Fibroblast of lung (primary cell): ENCODE data around the gene L2HGDH.

Experiments
- EZH2 ChIP-seq: IDR thresholded peaks from 2 replicates; pipeline ENCODE4 v1.5.1; 2012; ENCODE audit warnings: low read length, control low read depth, mild to moderate bottlenecking; ENCODE audit errors: missing control alignments
- TF ChIP-seq, protein P1 (sequence below), 2 donors: IDR thresholded peaks in 1 of 2; conservative IDR thresholded peaks in 1 of 2; 1 replicate in 1 of 2; 2 replicates in 1 of 2; pipeline ENCODE4 v1.5.1; 2011 to 2012; ENCODE audit warnings: low read length in 2 of 2, control low read depth in 1 of 2, inconsistent platforms in 1 of 2, low read depth in 1 of 2, mild to moderate bottlenecking in 1 of 2

DNA sequence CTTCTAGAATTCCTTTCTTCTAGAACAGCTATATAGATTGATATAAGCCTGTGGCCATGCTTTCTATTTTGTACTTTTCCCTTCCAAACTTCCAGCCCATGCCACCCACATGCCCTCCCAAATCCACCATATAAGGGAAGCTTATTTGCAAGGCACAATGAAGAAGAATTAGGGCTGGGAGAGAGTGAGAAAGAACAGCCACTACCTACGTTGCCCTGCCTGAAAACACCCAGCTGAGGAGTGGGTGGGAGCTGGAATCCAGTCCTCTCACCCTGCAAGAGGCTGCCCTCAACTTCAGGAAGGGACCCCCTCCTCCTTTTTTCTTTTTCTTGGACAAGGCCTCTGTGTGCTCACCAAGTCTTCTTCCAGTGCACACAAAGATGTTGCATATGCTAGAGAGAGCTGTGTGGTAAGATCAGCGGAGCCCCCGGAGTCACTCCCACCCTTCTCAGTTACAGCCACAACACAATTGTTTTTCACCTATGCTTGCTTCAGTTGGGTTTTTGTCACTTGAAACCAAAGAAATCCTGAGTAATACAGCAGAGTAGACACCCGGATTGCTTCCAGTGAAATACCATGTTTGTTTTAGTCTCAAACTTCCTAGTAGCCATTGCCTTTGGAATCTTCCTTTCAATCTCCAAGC is 45.8 kb upstream of the L2HGDH start:
- TF ChIP-seq, protein P1, sequence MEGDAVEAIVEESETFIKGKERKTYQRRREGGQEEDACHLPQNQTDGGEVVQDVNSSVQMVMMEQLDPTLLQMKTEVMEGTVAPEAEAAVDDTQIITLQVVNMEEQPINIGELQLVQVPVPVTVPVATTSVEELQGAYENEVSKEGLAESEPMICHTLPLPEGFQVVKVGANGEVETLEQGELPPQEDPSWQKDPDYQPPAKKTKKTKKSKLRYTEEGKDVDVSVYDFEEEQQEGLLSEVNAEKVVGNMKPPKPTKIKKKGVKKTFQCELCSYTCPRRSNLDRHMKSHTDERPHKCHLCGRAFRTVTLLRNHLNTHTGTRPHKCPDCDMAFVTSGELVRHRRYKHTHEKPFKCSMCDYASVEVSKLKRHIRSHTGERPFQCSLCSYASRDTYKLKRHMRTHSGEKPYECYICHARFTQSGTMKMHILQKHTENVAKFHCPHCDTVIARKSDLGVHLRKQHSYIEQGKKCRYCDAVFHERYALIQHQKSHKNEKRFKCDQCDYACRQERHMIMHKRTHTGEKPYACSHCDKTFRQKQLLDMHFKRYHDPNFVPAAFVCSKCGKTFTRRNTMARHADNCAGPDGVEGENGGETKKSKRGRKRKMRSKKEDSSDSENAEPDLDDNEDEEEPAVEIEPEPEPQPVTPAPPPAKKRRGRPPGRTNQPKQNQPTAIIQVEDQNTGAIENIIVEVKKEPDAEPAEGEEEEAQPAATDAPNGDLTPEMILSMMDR (conservative IDR thresholded peaks at IDR 0.05 in 1 of 2, IDR thresholded peaks at IDR 0.05 in 1 of 2; ENCODE audit: low read depth in 1 of 2, low read length in 2 of 2), result no peak
- no peak for TF ChIP-seq EZH2
